ENCODE measurements around the gene VASN. TPM values are rescaled to one million over a fixed set of nuclear protein-coding genes. Genes with fewer than 3 reads are reported as not detected.

The VASN gene
- total and polyA plus RNA-seq, 8 donors: 11.3 to 28.3 (median 16.7) TPM

- Histone ChIP-seq H3K4me1 (peaks cover 0 to 8% of the 10 kb centered on the region in 2 donors), H3K36me3 (peaks cover 0 to 100% of the 10 kb centered on the region in 2 donors), H3K27ac (peak overlapping the region; percentile 10 to 44), H3K4me3 (no peak overlapping the region), H3K9me3 (no peaks in the 10 kb centered on the region), H3K27me3 (no peaks in the 10 kb centered on the region)
- DNase-seq: no peak
- no peak for TF ChIP-seq CTCF (IDR thresholded peaks at IDR 0.05)
- ATAC-seq: no peak
- intact Hi-C loops (cut with DNase I): no loop called here
These were observed 14.3 kb downstream of the VASN start for GRCh38 chr16:4385789-4386450.

- DNase-seq: no peak
- Histone ChIP-seq H3K9me3 (no peaks in the 10 kb centered on the region), H3K4me1 (peaks cover 0 to 7% of the 10 kb centered on the region in 2 donors), H3K27me3 (no peaks in the 10 kb centered on the region), H3K27ac (peak overlapping the region; percentile 10 to 44), H3K4me3 (no peak overlapping the region), H3K36me3 (peaks cover 0 to 99% of the 10 kb centered on the region in 2 donors)
- peak; percentile 14 for ATAC-seq
- intact Hi-C loops (cut with DNase I): no loop called here
- no peak for TF ChIP-seq CTCF (IDR thresholded peaks at IDR 0.05)
These were observed 14.8 kb downstream of the VASN start for GRCh38 chr16:4386451-4386805.

- Histone ChIP-seq H3K9me3 (no peaks in the 10 kb centered on the region), H3K4me1 (peaks cover 0 to 7% of the 10 kb centered on the region in 2 donors), H3K4me3 (no peak overlapping the region), H3K27ac (no peak overlapping the region), H3K27me3 (no peaks in the 10 kb centered on the region), H3K36me3 (peaks cover 0 to 99% of the 10 kb centered on the region in 2 donors)
- intact Hi-C loops (cut with DNase I): no loop called here
- ATAC-seq: no peak
- no peak for DNase-seq
- no peak for TF ChIP-seq CTCF (IDR thresholded peaks at IDR 0.05)
These were observed 15.4 kb downstream of the VASN start for GRCh38 chr16:4386951-4387565.

- no peak overlapping the region for H3K27ac ChIP-seq
- H3K27me3 ChIP-seq: no peaks in the 10 kb centered on the region
These were observed 16.1 kb downstream of the VASN start for GRCh38 chr16:4387781-4388180.

More at GRCh38 chr16:4387781-4388180, 16.1 kb downstream of the VASN start:
- ATAC-seq (no peak), DNase-seq (no peak)
- Histone ChIP-seq H3K9me3 (no peaks in the 10 kb centered on the region), H3K4me1 (peaks cover 5 to 7% of the 10 kb centered on the region in 2 donors), H3K4me3 (no peak overlapping the region), H3K36me3 (peaks cover 0 to 99% of the 10 kb centered on the region in 2 donors)
- intact Hi-C loops (cut with DNase I): no loop called here
- TF ChIP-seq CTCF (IDR thresholded peaks at IDR 0.05): no peak

All from left lung (tissue), 10 donors.